Measurements from ENCODE around the gene SMIM12.

Gene SMIM12, protein sequence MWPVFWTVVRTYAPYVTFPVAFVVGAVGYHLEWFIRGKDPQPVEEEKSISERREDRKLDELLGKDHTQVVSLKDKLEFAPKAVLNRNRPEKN

DNA sequence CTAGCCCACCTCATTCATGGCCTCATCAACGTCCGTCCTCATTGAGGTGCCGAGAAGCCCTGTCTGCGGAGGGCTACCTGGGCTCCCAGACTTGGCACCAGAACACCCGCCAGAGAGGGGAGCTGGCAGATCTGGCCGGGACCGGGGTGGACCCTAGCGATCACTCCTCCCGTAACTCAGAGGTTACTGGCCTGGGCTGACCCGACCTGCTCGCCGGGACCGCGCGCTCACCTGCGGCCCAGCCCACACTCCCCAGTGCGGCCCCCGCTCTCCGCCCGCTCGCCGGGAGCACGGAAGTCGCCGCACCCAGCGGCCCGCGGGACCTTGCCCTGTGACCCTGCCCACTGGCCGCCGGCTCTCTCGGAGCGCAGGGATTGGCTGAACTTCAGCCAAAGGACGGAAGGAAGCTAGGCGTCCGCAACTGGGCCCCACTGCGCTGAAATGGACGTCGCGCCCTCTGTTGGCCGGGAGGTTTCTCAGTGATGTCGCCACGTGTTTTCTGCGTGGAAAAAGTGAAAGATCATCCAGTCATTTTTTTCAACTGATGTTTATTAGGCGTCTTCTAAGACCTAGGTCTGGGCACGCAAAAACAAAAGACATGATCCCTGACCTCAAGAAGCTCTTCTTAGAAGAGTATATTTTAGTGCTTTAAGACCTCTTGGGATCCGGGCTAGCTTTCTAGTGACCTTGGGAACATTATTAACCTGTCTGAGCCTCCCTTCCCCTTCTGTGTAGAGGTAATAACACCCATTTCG lies at the start of gene SMIM12:
TSS of gene SMIM12 (minus strand) at position 304 of the 755 bp plus-strand sequence. CDS start 3,772 bp downstream, outside the sequence.
- peak; percentile 91 for DNase-seq

GRCh38 chr1:34908369-34908768 lies 48.8 kb upstream of the SMIM12 start:
- DNase-seq = no peak

- DNase-seq = no peak
These were observed 48.0 kb upstream of the SMIM12 start for GRCh38 chr1:34907487-34908090.

DNA sequence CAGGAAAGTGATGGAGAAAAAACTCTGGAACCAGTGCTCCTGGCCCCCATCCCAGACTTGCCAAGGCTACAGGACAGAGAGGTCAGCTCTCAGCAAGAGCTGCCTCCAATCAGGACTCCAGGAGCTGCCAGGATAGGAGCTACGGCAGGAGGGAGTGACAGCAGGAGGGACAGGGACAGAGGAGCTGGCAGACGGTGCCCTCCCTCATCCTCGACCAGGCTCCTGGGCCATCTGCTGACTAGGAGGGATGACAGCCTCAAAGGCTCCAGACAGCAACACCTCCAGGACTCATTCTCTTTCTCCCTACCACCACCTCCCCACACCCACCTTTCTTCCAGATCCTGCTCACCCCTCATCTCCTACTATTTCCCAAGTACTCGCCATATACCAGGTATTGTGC lies 47.2 kb upstream of the SMIM12 start:
- DNase-seq = no peak

- DNase-seq = no peak
These were observed 46.7 kb upstream of the SMIM12 start for GRCh38 chr1:34906222-34906621.

DNA sequence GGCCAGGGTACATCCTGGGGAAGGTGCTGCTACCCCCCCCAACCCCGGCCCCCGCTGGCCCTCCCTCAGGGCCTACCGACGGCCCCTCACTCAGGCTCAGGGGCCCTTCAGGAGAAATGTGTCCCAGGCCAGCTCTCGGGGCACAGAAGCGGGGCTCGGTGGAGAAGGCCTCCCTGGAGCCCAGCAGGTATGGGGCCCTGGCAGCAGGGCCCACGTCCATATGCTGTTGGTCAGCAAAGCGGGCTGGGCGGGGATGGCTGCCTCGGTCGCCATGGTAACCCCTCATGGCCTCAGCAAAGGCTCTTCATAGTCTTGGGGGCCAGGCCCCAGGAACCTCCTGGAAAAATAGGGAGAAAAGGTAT lies 45.5 kb upstream of the SMIM12 start:
- DNase-seq = no peak

- DNase-seq = no peak
These were observed 44.9 kb upstream of the SMIM12 start for GRCh38 chr1:34904236-34905097.

GRCh38 chr1:34901919-34902318 lies 42.4 kb upstream of the SMIM12 start:
- no peak for DNase-seq

DNA sequence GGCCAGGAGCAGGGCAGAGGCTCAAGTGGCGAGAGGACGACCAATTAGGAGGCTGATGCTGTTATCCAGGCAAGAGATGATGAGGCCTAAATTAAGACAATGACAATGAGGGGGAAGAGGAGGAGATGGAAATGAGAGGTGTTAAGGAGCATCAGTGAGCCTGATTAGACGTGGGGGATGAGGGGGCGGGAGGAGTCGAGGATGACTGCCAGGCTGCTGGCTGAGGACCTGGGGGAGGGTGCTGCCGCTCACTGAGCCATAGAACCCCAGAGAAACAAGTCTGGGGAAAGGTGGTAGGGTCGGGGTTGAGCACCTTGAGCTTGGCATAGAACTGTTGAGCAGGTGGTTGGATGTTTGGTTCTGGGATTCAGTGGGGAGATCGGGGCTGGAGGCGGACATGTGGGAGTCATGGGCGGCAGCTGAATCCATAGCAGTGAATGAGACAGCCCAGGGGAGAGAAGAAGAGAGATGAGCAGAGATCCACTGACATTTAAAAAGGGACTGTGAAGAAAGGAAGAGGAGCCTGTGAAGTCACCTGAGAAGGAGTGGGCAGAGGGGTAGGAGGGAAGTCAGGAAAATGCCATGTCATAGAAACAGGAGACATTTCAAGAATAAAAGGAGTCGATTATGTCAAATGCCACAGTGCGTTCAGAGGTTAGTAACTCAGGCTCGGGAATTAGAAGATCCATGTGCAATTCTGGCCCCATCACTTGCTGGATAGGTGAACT lies 41.4 kb upstream of the SMIM12 start:
- DNase-seq = no peak

DNA sequence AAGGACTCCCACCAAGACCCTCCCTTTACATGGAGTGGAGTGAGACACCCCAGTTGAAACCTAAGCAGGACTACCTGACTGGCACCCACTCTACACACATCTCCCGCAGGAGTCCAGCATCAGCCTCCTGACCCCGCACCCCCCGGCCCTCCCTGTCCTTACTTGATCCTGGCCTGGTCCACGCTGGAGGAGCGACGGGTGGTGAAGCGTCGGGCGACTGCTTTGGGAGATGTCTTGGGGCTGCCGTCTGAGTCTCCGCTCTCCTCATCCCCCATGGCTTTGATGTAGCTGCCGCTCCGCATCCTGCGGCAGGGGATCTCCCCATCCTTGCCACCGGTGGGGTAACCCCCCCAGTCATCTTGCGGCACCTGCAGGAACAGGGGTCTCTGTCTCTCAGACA lies 40.4 kb upstream of the SMIM12 start:
- DNase-seq = no peak

DNA sequence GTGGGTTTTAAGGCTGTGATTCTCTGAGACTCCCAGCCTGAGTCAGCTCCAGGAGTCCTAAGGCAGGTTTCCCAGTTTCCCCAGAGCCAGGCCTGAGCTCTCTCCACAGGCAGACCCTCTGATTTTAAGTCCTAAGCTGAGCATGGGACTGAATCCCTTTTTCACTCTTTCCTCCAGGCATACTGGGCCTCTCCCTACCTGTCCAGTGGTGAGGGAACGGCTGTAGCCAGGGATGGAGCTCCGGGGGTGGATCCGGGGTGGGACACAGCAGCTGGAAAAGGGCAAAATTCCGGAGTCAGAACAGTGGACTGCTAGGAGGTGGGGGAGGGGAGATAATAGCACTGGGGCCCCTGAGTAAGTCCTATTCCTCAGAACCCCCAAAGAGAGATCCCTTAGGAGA lies 39.9 kb upstream of the SMIM12 start:
- no peak for DNase-seq

DNA sequence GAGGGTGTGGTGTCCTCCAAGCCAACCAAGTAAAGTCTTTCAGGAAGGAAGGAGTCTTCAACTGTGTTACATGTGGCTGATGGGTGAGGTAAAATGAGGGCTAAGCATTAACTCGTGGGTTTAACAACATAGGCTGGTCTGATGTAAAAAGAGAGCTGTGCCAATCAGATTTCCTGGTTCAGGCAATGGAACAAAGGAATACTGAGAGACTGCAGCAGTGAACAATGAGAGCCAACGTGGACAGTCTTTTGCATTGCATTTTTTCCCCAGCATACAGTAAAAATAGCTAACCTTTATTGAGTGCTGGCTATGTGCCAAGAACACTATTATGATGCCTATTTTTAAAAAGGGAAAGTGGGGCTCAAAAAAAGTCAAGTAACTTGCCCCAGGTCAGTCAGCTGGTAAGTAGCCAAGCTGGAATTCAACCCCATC lies 38.8 kb upstream of the SMIM12 start:
- no peak for DNase-seq

DNA sequence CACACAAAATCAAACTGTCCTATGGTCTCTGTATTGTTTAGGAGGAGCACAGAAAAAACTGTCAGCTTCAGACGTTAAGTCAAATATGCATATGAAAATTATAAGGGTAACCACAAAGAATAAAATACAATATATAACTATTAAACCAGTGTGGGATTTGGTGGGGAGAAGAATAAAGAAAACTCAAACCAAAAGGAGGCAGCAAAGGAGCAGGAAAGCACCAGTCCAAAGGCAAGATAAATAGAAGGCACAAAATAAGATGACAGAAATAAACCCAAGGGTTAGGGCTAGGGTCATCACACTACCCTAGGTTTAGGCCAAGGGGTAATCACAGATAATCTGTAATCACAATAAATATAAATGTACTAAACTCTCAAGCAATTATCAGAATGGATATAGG lies 37.1 kb upstream of the SMIM12 start:
- no peak for DNase-seq

DNA sequence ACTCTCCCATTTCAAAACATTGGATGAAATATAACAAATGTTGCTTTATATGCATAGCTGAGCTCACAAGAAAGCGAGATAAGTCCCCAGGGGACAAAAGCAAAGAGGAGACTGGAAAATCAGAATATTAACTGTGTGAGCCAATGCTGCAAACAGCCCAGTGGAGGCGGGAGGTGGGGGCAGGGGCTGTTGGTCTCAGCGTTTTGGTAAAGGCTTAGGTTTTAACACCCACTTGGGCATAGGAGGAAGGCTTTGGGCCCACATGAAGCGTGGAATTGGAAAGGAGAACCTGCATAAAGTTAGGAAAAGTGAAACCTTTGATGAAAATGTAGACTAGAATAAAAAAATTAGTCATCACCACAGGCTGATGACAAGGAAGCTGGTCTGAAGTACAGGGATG lies 30.2 kb upstream of the SMIM12 start:
- DNase-seq = no peak

GRCh38 chr1:34887593-34887992 lies 28.0 kb upstream of the SMIM12 start:
- DNase-seq = no peak

DNA sequence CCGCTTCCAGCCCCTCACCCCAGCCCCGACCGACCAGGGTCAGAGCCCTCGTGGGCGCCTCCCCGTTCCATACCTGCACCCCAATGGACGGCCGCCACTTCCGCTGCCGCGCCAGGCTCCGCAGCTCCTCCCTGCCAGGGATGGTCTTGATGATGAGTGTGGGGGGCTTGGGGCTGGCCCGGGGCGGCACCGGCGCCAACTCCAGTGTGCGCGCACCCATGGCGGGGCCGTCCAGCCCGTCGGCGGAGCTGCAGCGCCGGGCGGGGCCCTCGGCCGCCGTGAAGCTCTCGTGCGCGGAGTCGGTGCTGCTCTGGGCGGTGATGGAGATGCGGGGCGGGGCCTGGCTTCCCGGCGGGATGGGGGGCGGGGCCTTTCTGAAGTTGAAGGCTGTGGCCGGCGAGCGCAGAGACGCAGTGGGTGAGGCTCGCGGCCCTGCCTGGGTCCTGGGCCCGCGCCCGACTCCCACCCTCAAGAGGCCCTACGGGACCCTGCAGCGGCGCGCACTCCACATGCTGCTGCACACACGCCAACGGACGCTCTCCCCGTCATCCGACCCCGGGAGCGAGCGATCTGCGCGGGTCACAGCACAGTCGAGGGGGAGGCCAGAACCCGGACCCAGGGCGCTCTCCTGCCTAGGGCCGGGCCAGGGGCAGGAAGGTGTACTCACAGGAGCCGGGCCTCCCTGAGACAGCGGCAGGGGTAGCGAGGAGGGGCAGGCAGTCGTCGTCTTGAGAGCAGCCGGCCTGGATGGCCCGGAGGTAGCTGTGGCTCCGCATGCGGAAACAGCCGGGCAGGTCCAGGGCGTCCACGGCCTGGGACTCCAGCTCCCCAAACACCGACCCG lies 26.1 kb upstream of the SMIM12 start:
- DNase-seq = no peak

DNA sequence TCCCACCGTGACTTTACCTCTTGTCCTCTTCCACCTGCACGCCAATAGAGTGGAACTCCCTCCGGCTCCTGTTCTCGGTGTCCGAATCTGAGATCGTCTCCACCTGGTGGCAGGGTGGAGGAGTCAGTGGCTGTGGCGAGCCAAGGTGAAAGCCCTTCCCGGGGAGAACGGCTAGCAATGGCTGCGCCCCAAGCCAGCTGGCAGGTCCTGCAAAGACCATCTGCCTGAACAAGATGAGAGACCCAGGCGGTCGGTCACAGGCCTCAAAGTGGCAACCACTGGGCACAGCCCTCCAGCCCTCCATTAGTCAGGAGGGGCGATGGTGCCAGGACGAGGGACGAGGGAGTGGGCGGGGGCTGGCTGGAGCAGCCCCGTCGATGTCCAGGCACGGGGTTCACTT lies 25.4 kb upstream of the SMIM12 start:
- DNase-seq = no peak

DNA sequence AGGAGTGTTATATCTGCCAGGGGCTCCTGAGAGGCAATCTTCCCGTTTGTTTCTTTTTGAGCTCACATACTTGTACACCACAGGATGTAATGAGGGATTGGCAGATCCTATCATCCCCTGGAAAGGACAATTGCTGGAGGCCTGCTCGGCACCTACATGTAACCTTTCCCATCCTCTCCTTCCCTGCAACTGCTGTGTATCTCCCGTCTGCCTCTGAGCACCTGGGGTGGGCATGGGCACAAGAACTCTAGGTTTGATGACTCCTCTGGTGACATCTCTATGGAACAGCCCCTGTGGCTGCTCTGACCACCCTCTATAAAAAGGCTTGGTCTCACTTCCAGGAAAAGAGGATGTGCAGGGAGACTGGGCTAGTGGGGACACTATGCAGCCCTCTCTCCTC lies 25.0 kb upstream of the SMIM12 start:
- no peak for DNase-seq

GRCh38 chr1:34879230-34879629 lies 19.7 kb upstream of the SMIM12 start:
- DNase-seq = no peak

GRCh38 chr1:34876406-34876805 lies 16.9 kb upstream of the SMIM12 start:
- DNase-seq = no peak

GRCh38 chr1:34874296-34874952 lies 14.9 kb upstream of the SMIM12 start:
- DNase-seq = no peak

- DNase-seq = no peak
These were observed 12.6 kb upstream of the SMIM12 start for GRCh38 chr1:34872133-34872503.

All from amniotic stem cell (primary cell).